Tongue (tissue), 2 donors: Measurements from ENCODE around the gene SLFNL1. TPM values are rescaled to one million over a fixed set of nuclear protein-coding genes. Genes with fewer than 3 reads are reported as not detected.
A peak's percentile ranks its signal among the peaks of the same experiment; 100 is the strongest.

Experiments
- DNase-seq: peaks from one replicate; pipeline ENCODE4 v3.0.0-alpha.2; 2015
- total RNA-seq: library from RNA; depleted of rRNA; stranded (reverse); fragments of >200 nt; gene quantifications from one replicate; pipeline ENCODE4 v1.2.3, GENCODE V29; 2014

Gene SLFNL1
- total RNA-seq, result 1.1 TPM

DNA sequence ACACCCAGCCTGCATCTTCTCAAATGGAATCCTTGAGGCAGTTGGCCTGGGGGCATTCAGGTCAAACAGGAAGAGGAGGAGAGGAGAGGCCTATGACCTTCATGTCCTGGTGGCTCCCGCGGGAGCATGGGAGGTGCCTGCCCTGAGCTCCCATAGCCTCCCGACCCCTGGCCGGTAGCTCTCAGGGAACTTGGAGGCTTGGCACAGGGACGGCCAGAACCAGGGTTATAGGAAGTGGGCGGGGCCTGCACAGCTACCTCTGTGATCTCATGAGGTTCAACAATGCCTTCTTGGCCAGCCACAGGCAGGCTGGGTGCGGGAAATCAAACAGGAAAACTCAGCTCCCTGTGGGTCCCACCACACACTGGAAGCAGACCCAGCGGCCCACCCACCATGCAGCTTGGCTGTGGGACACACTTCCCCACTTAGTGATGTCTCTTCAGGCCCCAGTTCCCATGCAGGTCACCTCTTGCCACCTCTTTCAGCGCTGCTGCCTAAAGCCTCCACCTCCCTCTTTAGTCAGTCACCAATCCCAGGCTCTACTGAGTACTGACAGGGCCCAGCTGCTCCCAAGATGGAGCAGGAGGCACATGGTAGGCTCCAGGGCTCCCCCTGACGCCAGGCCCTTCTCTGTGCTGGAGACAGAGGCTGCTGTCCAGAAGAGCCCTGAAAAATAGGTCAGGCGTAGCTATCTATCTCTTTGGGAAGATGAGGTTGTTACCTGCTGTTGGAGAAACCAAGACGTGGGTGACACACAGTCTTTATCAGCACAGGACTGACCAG is at the start of gene SLFNL1:
Gene SLFNL1 (minus strand): TSS at position 200 of the 783 bp plus-strand sequence. CDS start 1,065 bp downstream, outside the sequence.
- peak; percentile 42 for DNase-seq

DNA sequence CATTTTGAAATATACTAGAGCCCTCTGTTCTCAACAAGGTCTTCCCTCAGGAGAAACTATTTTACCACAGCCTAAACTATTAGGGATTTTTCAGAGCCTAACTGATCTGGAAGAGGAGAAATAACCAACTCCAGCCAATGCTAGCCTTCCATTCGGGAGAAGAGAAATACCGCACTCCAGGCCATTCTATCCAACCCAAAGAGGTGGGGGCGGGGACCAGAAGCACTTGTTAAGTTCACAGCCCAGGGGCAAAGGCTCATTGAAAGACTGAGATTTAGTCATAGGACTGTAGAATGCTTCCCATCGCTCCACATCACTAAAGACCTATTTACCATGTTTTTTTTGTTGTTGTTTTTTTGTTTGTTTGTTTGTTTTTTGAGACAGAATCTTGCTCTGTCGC is 35.4 kb upstream of the SLFNL1 start:
- DNase-seq, result no peak

DNA sequence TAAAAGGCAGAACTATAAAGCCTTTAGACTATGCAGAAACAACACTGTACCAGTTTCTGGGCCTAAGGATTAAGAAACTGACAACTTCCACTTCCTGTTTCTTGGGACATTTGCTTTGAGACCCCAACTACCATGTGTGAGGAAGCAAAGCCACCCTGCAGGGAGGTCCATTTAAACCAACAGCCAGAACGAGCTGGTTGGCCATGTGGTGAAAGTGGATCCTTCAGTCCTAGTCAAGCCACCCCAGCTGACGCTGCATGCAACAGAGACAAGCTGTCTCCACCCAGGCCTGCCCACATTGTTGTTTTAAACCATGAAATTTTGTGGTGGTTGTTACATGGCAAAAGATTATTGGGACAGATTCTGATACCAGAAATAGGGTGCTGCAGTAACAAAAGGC is 31.8 kb upstream of the SLFNL1 start:
- peak; percentile 61 for DNase-seq

DNA sequence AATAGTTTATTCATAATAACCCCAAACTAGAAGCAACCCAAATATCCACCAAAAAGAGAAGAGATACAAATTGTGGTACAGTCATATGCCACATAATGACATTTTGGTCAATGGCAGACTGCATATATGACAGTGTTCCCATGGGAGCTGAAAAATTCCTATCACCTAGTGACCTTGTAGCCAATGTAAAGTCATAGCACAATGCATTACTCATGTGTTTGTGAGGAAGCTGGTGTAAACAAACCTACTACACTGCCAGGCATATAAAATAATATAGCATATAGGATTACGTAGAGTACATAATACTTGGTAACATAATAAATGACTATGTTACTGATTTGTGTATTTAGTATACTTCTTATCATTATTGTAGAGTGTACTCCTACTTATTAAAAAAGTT is 29.5 kb upstream of the SLFNL1 start:
- DNase-seq, result no peak

DNA sequence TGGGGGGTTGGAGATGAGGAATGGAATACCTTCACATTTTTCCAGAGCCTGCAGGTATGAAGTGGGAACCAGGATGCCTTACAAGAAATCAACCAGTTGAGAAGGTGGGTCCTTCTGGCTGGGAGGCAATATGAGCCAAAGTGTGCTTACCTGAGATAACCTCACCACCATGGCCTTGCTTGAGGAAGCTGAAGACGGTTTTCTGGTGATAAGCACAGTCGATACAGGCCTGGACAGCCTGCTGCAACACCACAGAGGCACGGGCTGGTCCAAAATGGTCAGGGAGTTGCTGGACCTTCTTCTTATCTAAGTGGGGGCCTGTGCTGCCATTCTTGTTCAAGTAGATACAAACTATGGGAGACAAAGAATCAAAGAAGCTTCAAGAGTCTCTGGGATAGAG is 27.0 kb upstream of the SLFNL1 start:
- DNase-seq, result no peak

DNA sequence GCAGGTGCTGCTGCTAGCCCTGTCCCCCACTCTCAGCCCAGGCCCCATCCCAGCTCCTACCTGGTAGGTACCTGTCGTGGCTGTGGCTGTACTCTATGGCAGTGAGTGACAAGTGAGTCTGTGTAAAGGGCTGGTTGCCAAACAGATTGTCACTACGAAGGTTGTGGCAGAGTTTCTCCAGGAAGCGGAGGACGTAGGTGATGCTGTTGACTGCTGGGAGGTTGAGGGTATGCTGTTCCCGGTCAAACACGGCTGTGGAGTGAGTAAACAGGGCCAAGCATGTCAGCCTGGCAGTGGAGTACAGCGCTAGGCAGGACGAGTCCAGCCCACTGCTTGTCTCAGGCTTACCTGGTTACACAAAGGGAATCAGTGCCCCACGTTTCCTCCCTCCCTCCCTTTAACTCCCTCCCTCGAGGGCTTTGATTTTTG is 24.8 kb upstream of the SLFNL1 start:
- DNase-seq, result no peak

DNA sequence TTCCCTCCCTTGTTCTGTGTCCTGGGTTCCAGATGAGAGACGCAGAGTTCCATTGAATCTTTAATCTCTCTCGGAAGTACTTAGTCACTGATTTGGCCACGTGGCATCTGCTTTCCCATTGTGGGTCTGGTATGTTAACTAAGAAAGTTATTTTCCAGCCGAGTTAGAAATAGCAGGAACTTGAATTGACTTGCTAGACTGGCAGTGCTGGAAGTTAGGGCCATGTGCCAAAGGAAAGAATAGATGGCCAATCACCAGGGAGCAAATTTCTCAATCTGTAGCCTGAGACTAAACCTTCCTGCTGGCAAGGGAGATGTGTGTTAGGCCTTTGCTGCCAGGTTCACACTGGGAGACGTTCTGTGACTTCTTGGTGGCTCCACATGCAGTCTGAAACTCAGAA is 24.2 kb upstream of the SLFNL1 start:
- peak; percentile 28 for DNase-seq

DNA sequence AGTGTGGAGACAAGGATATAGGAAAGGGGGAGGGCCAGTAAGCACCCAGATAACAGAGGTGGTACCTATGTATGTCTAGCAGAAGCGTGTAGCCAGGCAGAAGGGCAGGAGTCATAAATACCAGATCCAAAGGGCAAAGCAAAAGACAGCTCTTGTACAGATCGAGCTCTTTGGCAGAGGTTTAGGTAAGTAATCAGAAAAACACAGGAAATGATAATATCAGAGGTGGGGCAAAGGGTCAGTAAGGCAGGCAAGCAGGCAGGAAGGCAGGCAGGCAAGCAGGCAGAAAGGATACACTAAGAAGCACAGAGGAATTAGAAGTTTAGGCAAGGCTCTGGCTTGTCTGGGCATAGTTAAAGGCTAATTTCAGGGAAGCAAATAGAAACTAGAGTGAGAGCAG is 22.7 kb upstream of the SLFNL1 start:
- DNase-seq, result no peak

DNA sequence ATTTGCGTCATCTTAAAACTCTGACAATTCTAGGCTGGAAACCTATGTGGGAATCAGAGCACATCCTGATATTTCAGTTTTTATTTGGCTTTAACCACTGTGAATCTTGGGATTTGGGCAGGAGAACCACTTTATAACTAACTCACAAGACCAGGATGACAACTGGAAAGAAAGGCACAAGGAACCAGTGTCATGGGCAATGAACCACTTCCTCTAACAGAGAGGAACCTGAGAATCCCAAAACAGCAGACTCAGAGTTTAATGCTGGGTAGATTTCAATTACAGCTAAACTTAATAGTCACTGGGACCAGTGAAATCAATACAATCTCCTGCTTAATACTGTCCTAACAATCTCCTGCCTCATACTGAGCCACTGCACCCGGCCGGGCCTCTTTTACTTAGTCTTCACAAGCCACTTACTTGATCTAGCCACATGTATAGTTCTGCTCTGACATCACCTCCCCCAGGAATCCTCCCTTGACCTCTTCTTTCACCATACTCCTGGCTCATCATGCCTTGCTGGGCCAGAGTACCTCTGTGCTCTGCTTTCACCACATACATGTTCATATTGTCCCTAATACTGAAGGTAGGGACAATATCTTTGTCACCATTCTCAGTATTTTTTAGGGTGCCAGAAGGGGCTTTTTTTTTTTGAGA is 20.2 kb upstream of the SLFNL1 start:
- DNase-seq, result no peak

DNA sequence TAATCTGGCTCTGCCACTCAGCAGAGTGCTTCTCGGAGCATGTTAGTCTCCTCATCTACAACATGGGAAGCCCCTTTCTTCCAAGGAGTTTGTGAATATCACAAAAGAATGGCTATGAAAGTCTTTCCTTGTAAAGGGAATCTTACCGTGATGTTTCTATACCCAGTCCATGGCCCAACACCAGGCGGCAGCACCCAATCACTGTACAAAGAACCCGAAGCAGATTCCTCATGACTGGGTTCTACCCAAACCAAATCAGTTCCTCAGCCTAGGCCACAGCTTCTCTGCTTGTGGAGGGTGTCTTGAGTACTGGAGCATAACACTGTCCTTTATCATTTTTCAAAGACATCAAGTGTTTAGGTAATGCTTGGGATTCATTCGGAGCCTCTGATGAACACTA is 16.6 kb upstream of the SLFNL1 start:
- DNase-seq, result no peak

DNA sequence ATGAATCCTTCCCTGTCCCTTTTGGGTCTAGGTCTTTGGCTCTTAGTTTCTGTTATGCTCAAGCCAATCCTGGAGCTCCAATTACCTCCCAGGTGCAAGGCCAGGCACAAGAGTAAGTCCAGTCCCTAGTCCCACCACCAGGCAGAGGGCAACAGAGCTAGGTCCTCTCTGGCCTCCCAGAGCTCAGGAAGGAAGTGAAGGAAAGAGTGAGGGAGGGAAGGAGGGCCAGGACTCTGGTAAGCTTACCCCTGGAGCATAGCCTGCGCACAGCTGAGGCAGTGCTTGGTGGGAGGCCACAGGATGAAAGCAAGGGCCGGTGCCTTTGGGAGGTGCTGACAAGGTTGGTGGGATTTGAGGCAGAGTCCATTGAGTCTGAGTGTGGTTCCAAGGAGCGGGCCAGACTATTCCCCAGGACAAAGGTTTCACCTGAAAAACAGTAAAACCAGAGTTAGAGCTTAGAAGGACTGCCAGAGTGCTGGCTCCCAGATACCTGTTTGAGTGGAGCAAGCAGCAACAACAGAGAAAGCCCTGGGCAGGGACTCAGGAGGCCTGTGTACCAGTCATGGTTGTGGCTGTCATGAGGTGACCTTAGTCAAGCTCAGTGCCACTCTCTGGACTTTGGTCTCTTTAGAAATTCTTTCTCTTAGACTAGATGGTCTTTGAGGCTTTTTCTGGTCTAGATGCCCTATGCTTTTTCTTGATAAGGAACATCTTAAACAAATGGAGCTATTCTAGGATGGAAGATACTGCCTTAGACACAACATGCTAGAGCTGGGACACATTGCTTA is 15.8 kb upstream of the SLFNL1 start:
- DNase-seq, result no peak

DNA sequence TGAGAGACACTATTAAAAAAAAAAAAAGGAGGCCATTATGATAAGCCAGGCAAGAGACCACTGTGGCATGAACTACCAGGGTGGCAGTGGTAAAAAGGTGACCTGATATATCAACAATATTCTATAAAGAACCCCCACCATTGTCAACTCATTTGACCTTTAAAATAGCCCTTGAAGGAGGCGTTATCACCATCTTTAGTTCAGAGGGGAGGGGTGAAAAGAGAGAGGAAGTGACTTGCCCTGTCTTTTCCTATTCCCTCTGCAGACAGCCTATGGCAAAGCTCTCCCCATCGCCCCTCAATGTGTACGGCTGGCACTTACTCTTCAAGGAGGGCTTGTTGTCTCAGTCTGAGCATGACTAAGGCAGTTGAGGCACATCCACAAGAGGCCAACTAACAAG is 11.7 kb upstream of the SLFNL1 start:
- DNase-seq, result no peak

DNA sequence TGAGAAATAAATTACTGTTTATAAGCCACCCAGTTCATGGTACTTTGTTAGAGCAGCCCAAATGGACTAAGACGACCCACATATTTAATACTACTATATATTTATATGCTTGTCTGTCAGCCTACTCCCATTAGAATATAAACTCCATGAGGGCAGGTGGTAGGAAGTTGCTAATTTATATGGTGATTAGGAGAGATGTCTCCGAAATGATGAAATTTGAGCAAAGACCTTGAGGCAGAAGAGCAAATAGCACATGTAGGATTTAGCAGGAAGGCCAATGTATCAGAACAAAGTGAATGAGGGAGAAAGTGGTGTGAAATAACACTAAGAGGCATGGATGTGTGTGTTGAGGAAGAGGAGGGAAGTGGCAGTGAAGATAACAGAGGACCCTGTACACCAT is 10.6 kb upstream of the SLFNL1 start:
- no peak for DNase-seq

DNA sequence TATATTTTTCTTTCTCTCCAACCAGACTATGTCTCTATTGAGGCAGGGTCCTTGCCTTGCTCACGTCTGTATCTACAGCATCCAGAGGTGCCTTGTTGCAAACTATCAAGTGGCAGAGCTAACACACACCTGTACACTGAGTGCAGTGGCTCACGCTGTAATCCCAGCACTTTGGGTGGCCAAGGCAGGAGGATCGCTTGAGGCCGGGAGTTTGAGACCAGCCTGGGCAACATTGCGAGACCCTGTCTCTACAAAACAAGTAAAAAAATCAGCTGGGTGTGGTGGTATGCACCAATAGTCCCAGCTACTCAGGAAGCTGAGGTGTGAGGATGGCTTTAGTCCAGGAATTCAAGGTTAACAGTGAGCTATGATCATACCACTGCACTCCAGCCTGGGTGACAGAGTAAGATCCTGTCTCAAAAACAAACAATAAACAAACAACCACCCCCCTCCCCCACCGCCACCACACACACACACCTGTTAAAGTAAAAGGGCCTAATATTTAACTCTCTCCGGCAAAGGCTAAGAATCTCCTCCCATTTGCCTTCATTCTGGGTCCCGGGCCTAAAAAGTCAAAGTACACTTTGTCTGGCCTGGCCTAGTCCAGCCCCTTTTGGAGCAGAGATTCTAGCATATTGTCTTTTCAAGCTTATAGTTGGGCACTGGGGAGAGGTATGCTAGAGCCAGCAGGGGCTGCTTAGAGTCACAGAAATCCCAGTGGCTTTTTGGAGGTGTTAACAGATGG is 9.5 kb upstream of the SLFNL1 start:
- DNase-seq, result no peak

DNA sequence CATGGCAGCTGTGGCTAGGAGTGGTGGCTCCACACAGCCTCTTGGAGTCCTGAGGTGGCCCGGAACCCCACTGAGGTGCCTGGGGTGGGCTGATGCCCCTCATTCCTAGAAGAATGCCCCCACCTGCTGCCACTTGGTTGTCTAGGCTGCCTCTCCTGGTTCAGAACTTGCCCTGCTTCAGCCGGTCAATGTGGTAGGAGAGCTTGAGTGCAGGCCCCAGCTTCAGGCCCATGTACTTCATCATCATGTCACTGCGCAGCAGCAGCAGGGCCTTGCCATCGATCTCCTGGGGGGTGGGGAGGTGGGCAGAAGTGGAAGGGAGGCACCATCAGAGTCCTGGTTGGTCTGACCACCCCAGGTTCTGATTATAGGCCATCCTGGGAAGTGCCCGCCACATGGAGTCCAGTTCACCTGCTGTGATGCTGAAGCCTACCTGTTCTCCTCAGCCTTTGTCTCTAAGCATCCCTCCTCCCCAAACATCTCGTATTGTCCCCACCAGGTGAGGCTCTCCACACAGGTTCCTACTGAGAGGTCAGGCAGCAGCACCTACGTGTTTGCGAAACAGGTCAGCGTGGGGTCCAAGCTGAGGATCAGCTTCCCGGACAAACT is 6.6 kb upstream of the SLFNL1 start:
- no peak for DNase-seq

DNA sequence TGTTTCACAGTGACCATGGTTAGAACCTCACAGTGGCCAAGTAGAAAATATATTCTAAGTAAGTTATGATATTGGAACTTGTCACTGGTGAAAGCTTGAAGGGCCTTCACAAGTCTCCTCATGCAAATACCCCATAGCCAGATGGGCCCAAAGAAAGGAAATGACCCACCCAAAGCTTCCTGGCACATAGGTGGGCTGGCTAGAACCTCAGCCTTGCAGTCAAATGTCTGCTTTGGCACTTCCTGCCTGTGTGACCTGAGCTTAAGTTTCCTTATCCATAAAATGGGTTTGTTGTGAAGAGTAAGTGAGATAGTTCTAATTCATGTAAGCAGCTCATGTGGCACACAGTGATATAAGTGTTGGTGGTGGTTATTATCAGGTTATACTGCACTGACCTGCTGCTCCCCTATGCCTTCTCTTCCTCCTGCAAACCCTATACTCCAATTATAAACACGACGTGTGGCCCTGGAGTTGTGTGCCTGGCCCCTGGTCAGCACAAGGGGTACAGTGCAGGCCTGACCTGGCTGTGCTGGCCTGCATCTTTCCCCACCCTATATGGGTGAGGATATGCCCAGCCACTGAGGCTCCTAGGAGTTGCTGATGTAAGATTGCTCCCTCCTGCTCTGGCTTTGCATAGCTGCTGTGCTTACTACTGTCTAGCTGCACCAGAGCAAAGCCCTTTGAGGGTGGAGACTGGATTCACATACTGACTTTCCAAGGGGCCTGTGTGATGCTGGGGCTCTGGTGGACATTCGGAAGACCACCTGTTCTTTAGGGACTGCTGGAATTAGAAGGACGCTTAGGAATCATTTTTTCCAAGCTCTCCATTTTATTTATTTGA is 4.7 kb upstream of the SLFNL1 start:
- no peak for DNase-seq

DNA sequence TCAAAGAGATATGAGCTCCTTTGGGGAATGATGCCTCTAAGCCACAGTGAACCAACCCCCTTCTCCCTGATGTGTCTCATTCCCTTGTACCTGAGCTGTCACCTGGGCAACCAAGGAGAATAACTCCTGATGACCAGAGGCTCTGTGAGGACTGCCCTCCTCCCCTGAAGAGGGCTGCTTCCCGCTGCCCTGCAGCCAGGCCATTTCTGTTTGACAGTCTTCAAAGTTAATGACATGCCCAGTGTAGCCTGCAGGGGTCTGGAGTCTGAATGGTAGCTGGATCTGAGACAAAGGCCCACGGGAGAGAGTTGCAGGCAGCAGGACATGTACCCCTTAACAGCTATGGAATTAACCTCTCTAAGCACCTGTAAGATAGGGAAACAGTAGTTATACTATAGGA is 3.4 kb upstream of the SLFNL1 start:
- DNase-seq, result no peak

DNA sequence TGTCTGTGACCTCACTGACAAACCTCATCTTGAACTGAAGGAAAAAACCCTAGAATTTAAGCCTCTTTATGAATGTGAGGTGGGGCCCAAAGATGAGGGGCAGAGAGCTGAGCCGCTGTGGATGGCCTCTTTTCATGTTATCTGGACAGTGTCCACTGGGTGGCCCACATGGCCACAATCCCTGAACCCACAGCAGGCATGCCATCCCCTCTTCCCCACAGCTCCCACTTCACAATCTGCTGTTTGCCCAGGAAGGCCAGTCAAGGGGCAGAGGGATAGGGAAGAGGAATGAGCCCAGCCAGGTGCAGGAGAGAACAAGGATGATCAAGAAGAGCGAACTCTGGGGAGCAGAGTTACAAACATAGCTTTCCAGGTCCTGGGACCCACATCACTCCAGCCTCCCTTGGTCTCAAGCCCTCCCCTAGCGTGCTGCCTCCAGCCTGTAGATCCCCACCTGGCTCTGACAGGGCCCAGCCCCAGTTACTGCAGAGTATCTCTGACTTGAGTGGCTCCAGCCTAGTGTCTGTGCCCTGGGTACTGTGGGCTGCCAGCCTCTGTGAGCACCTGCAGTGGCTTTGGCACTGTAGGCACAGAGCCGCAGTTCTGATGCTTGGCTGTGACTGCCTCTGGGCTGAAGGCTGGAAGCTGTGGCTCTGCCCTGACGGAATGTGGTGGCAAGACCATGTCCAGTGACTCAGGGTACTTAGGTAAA is 1.9 kb upstream of the SLFNL1 start:
- no peak for DNase-seq

DNA sequence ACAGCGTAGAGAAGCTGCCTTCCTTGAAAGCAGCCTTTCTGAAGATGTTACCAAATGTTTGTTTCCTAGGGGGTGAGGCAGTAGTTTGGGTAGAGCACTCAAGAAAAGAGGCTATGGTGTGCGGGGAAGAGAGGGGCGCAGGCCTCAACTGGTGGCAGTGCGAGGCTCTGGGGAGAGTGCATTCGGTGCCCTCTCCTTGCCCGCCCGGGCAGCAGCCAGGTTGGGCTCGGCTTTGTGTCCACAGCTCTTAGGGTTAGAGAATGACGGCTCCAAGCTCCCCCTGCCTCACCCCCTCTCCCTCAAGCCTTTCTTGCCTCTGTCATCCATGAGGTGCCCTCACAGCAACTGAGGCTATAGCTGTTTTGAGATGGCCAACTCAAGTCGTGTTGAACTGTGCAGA is 899 bp upstream of the SLFNL1 start:
- no peak for DNase-seq

DNA sequence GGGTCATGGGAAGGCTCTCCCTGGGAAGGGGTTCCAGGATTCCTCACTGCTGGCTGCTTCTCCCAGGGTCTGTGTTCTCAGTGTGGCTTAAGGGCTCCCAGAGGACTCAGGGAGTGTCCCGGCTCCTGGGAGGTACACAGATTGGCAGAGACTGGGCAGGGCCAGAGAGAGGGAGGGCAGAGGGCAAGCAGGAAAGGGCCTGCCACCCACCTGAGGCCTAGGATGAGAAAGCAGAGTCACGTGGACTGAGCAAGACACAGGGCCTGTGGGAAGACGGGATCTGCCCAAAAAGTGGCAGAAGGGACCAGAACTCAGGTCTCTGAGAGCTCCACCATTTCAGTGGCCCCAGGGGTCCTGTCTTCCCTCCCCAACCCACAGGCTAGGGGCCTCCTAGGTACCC is 871 bp downstream of the SLFNL1 start:
- no peak for DNase-seq
